Ishikawa (cell line): Measurements from ENCODE around the gene CNN3.

Experiments used
- CEBPB ChIP-seq: IDR thresholded peaks from 2 replicates; pipeline ENCODE4 v1.6.1; 2012
- CREB1 ChIP-seq: IDR thresholded peaks from 2 replicates; pipeline ENCODE4 v1.6.1; 2012; ENCODE audit warnings: low read depth
- EGR1 ChIP-seq: IDR thresholded peaks from 2 replicates; pipeline ENCODE4 v1.6.1; 2012
- EP300 ChIP-seq: IDR thresholded peaks from 2 replicates; pipeline ENCODE4 v1.6.1; 2012; ENCODE audit warnings: borderline replicate concordance
- FOXM1 ChIP-seq: IDR thresholded peaks from 2 replicates; pipeline ENCODE4 v1.6.1; 2012; ENCODE audit warnings: low read depth, borderline replicate concordance
- MAX ChIP-seq: IDR thresholded peaks from 2 replicates; pipeline ENCODE4 v1.6.1; 2012
- NFIC ChIP-seq: IDR thresholded peaks from 2 replicates; pipeline ENCODE4 v1.6.1; 2012
- RAD21 ChIP-seq: IDR thresholded peaks from 2 replicates; pipeline ENCODE4 v1.6.1; 2012; ENCODE audit warnings: low read depth
- REST ChIP-seq: IDR thresholded peaks from 2 replicates; pipeline ENCODE4 v1.6.1; 2012; ENCODE audit warnings: low read depth, mild to moderate bottlenecking
- TAF1 ChIP-seq: IDR thresholded peaks from 2 replicates; pipeline ENCODE4 v1.6.1; 2012; ENCODE audit warnings: low read depth, mild to moderate bottlenecking
- TCF12 ChIP-seq: IDR thresholded peaks from 2 replicates; pipeline ENCODE4 v1.6.1; 2012; ENCODE audit warnings: low read depth
- TEAD4 ChIP-seq: IDR thresholded peaks from 2 replicates; pipeline ENCODE4 v1.6.1; 2012
- YY1 ChIP-seq: IDR thresholded peaks from 2 replicates; pipeline ENCODE4 v1.6.1; 2012; ENCODE audit warnings: low read depth
- ZBTB7A ChIP-seq: IDR thresholded peaks from 2 replicates; pipeline ENCODE4 v1.6.1; 2012; ENCODE audit warnings: low read depth
- TF ChIP-seq, protein P1 (sequence below): IDR thresholded peaks from 2 replicates; pipeline ENCODE4 v1.6.1; 2012

The CNN3 gene

DNA sequence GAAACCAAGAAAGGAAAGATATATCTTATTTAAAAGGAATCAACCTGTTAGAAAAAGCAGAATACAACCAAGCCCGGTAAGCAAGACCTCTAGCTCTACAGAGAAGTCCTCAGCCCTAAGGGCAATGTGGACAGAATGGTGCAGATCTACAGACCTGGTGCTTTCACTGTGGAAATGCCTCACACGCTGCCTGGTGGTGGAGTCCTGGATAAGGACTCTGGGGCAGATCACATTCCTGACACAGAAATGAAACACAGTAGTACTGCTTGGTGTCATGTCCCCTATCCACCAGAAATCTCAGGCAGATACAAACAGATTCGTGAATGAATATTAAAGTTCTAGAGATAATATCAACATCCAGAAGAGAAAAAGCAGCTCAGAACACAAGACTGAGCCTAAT is 6.8 kb downstream of the CNN3 start:
- TF ChIP-seq TAF1 (no peak), ZBTB7A (no peak), FOXM1 (no peak), TCF12 (no peak), RAD21 (no peak), EGR1 (no peak), EP300 (no peak), TEAD4 (no peak), CEBPB (no peak), REST (no peak), NFIC (no peak), MAX (no peak)
- TF ChIP-seq, protein P1, sequence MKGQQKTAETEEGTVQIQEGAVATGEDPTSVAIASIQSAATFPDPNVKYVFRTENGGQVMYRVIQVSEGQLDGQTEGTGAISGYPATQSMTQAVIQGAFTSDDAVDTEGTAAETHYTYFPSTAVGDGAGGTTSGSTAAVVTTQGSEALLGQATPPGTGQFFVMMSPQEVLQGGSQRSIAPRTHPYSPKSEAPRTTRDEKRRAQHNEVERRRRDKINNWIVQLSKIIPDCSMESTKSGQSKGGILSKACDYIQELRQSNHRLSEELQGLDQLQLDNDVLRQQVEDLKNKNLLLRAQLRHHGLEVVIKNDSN: no peak

DNA sequence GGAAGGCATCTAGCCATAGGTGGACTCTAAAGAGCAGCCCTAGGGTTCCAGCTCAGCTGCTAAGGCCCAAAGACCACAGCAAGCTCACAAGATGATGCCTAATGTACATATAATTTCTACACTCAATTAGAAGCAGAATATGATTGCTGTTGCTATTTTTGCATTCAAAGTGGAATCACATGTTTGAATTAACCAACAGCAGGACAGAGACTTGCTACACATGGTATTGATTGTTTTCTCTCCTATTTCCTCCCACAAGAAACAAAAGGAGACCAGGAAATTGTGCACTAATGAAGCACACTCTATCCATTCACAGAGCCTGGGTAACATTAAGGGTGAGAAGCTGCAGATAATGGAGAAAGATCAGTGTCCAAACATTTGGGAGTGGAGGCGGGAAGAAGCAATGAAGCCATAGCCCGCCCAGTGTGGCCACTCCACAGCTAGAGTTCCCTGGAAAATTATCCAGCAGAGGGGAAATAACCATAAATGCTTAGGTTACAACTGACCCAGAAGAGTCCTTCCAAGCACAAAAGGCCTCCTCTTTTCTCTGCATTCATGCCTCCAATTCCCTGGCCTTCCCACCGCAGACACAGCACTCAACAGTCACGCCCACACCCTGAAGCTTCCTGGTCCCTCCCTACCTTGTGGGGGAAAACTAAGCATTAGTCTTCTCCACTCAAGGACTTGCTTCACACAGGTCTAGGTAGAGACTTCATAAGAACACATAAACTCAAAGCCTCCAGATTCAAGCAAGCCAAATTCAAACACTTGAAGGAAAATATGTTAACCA is 7.5 kb downstream of the CNN3 start:
- TF ChIP-seq MAX (no peak), TEAD4 (no peak), REST (no peak), NFIC (no peak), RAD21 (no peak), EP300 (no peak), YY1 (no peak), ZBTB7A (no peak), CEBPB (no peak), EGR1 (no peak), CREB1 (no peak), TAF1 (no peak), FOXM1 (no peak), TCF12 (no peak)
- TF ChIP-seq, protein P1: no peak

- TF ChIP-seq MAX: no peak
- no peak for TF ChIP-seq RAD21
- no peak for TF ChIP-seq CREB1
- TF ChIP-seq TCF12: no peak
- TF ChIP-seq FOXM1: no peak
- TF ChIP-seq ZBTB7A: no peak
- TF ChIP-seq REST: no peak
These were observed 9.7 kb downstream of the CNN3 start for GRCh38 chr1:94917251-94917650.

DNA sequence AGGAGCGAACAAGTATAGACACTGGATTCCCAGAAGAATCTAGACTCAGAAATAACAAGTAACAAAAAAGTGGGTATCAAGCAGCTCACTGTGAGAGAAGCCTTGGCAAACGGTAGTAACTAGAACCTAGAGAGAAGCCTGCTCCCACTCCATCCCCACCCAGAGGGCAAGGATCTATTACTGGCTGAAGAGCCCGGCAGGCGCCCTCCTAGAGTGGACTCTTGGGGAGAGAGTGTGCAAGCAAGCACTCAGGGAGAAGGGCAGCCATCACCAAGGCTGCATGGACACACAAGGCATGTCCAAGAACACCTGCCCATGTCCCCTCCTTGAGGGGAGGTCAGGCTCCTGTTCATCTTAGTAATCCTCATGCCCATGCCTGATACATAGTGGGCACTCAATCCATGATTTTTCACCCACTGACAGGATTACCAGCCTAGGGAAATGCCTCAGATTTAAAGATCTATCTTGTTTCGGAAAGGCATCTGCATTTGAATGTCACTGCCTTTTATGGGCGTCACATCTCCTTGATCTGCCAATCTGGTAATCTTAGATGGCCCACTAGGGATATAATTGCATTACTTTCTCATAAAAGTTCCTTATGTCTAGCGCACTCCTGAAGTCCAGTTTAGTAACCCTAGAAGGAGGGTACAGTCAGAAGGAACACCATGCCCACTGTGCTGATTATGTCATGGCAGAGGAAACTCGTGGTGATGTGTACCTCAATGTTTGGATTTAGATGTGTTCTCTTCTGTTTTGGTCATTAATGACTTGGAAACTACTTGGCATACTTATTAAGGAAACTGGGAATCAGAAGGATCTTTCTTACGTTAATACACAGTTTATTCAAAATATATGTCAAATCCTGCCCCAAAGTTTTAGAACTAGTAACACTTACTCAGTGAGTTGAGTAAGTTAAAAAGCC is 14.4 kb downstream of the CNN3 start:
- no peak for TF ChIP-seq TEAD4
- TF ChIP-seq MAX: no peak
- TF ChIP-seq, protein P1: no peak
- no peak for TF ChIP-seq TCF12
- TF ChIP-seq EGR1: no peak
- no peak for TF ChIP-seq REST
- TF ChIP-seq NFIC: no peak
- no peak for TF ChIP-seq YY1
- TF ChIP-seq EP300: no peak
- TF ChIP-seq RAD21: no peak
- no peak for TF ChIP-seq CEBPB
